OCI-LY1 (cell line): ENCODE data around the gene CCDC63.

Experiments
- H2AFZ ChIP-seq: fragments of 200-600 bp; sonication (generic), shearing (Covaris generic); 2 replicates; pipeline ENCODE4 v1.6.0; 2014; ENCODE audit warnings: antibody characterized with exemption, mild to moderate bottlenecking, low read length
- H3F3A ChIP-seq: fragments of 200-600 bp; sonication (generic), shearing (Covaris generic); 2 replicates; pipeline ENCODE4 v1.6.0; 2014; ENCODE audit warnings: mild to moderate bottlenecking, antibody characterized with exemption, low read length, moderate library complexity; ENCODE audit not compliant: insufficient read depth
- H3K27ac ChIP-seq: fragments of 200-600 bp; sonication (generic); 2 replicates; pipeline ENCODE4 v1.5.1; 2014; ENCODE audit warnings: low read length, mixed run types, mild to moderate bottlenecking, low read depth; ENCODE audit not compliant: poor library complexity, severe bottlenecking
- H3K27me3 ChIP-seq: fragments of 200-600 bp; sonication (generic); 2 replicates; pipeline ENCODE4 v1.6.0; 2014; ENCODE audit warnings: antibody characterized with exemption, mild to moderate bottlenecking, low read length, moderate library complexity; ENCODE audit not compliant: insufficient read depth
- H3K36me3 ChIP-seq: fragments of 200-600 bp; sonication (generic); 2 replicates; pipeline ENCODE4 v1.6.1; 2014; ENCODE audit warnings: mild to moderate bottlenecking, antibody characterized with exemption, low read length, moderate library complexity, mixed read lengths; ENCODE audit not compliant: insufficient read depth
- H3K4me1 ChIP-seq: fragments of 200-600 bp; sonication (generic); 2 replicates; pipeline ENCODE4 v1.5.1; 2014; ENCODE audit warnings: mild to moderate bottlenecking, low read length, moderate library complexity; ENCODE audit not compliant: insufficient read depth, severe bottlenecking
- H3K4me2 ChIP-seq: fragments of 200-600 bp; sonication (generic), shearing (Covaris generic); 2 replicates; pipeline ENCODE4 v1.6.1; 2014; ENCODE audit warnings: low read length
- H3K4me3 ChIP-seq: fragments of 200-600 bp; sonication (generic); 2 replicates; pipeline ENCODE4 v1.5.1; 2014; ENCODE audit warnings: low read length, low read depth, mild to moderate bottlenecking, mixed read lengths; ENCODE audit not compliant: poor library complexity, severe bottlenecking
- H3K79me2 ChIP-seq: fragments of 200-600 bp; shearing (Covaris generic); 2 replicates; pipeline ENCODE4 v1.6.1; 2016; ENCODE audit warnings: mixed run types, low read length, mixed read lengths; ENCODE audit not compliant: insufficient read depth
- H3K9ac ChIP-seq: fragments of 200-600 bp; sonication (generic), shearing (Covaris generic); 2 replicates; pipeline ENCODE4 v1.6.1; 2014; ENCODE audit warnings: mild to moderate bottlenecking, low read length, mixed read lengths
- H3K9me2 ChIP-seq: fragments of 200-600 bp; sonication (generic), shearing (Covaris generic); 2 replicates; pipeline ENCODE4 v1.6.1; 2014; ENCODE audit warnings: low read depth, mild to moderate bottlenecking, low read length, mixed read lengths
- H3K9me3 ChIP-seq: fragments of 200-600 bp; shearing (Covaris generic); 2 replicates; pipeline ENCODE4 v1.6.1; 2014; ENCODE audit warnings: low read length, mixed read lengths
- H4K20me1 ChIP-seq: fragments of 200-600 bp; sonication (generic), shearing (Covaris generic); 2 replicates; pipeline ENCODE4 v1.6.0; 2016; ENCODE audit warnings: mild to moderate bottlenecking, low read length; ENCODE audit not compliant: insufficient read depth
- CTCF ChIP-seq: fragments of 200-600 bp; sonication (generic), shearing (Covaris generic); IDR thresholded peaks from 2 replicates; pipeline ENCODE4 v1.5.1; 2017; ENCODE audit warnings: mild to moderate bottlenecking, antibody characterized with exemption, low read length, moderate library complexity, mixed read lengths
- EZH2 ChIP-seq: fragments of 200-600 bp; sonication (generic), shearing (Covaris generic); IDR thresholded peaks from 2 replicates; pipeline ENCODE4 v1.8.0; 2017; ENCODE audit warnings: borderline replicate concordance, mixed run types, mild to moderate bottlenecking, antibody characterized with exemption, low read length, moderate library complexity, mixed read lengths

The CCDC63 gene

DNA sequence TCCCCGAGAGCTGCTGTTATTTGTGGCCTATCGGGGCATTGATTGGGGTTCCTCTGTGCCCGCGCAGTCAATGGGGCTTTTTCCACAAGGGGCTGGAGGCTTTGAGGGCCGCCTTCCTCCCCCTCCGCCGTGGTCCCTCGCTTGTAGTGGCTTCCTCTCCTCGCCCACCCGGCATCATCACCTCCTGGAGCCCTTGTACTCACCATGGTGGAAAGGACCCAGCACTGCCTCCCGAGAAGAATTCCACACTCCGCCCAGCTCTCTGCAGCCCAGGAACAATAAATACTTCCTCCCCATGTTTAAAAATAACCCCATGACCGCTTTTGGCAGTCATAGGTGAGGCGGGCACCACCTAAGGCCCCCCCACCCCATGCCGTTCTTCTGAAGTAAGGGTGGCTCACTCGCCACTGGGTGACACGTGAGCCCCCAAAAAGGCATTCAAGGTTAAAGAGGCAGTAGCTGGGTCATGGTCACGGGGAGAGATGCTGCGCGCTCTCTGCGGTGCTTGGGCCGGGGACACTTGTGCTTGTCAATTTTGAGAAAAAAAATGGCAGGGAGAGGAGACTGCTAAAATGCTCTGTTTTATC, 73.6 kb downstream of the CCDC63 start, which contains the start of gene MYL2:
TSS of gene MYL2 (minus strand) at position 256 of the 587 bp plus-strand sequence. CDS start at position 206, 50 bp downstream.
- H3K9ac ChIP-seq, result no peak within 1 kb of the TSS
- no peaks in the 10 kb centered on the region for H4K20me1 ChIP-seq
- H3K9me3 ChIP-seq, result no peaks in the 10 kb centered on the region
- no peaks in the 10 kb centered on the region for H3K9me2 ChIP-seq
- H3K4me3 ChIP-seq, result no peak within 1 kb of the TSS
- H3K27ac ChIP-seq, result no peak within 1 kb of the TSS
- H3K4me2 ChIP-seq, result no peak within 1 kb of the TSS
- H3F3A ChIP-seq, result no peaks in the 10 kb centered on the region
- H2AFZ ChIP-seq, result no peak within 1 kb of the TSS
- H3K27me3 ChIP-seq, result no peaks in the 10 kb centered on the region
- TF ChIP-seq CTCF (no peak), EZH2 (no peak)
- no peaks in the 10 kb centered on the region for H3K36me3 ChIP-seq
- H3K79me2 ChIP-seq, result no peaks in the 10 kb centered on the region
- H3K4me1 ChIP-seq, result no peaks in the 10 kb centered on the region

DNA sequence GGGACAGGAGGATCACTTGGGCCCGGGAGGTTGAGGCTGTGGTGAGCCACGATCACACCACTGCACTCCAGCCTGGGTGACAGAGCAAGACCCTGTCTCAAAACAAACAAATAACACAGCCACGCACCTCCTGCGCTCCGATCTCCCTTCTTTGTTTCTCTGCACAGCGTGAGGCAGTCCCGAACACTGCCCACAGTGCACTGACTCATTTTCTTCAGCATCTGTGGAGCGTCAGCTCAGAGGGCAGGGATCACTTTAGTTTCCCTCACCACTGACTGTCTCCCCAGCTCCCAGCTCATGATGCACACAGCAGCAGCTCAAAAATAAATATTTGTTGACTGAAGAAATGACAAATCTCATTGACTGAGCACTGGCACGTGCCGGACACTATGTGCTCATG, 74.5 kb downstream of the CCDC63 start:
- no peaks in the 10 kb centered on the region for H3K9me2 ChIP-seq
- H3K9me3 ChIP-seq, result no peaks in the 10 kb centered on the region
- no peak overlapping the region for H3K4me2 ChIP-seq
- no peak overlapping the region for H3K4me3 ChIP-seq
- no peak overlapping the region for H3K27ac ChIP-seq
- H3K9ac ChIP-seq, result no peak overlapping the region
- H3K4me1 ChIP-seq, result no peaks in the 10 kb centered on the region
- H4K20me1 ChIP-seq, result no peaks in the 10 kb centered on the region
- H3F3A ChIP-seq, result no peaks in the 10 kb centered on the region
- H3K27me3 ChIP-seq, result no peaks in the 10 kb centered on the region
- no peaks in the 10 kb centered on the region for H3K79me2 ChIP-seq
- H3K36me3 ChIP-seq, result no peaks in the 10 kb centered on the region
- TF ChIP-seq CTCF, result no peak
- no peak for TF ChIP-seq EZH2
- no peak overlapping the region for H2AFZ ChIP-seq

GRCh38 chr12:110922652-110923051, 75.9 kb downstream of the CCDC63 start:
- no peak for TF ChIP-seq EZH2
- TF ChIP-seq CTCF, result no peak
- H3K9me2 ChIP-seq, result no peaks in the 10 kb centered on the region
- H3K27ac ChIP-seq, result no peak overlapping the region

More at GRCh38 chr12:110922652-110923051, 75.9 kb downstream of the CCDC63 start:
- Histone ChIP-seq H3F3A (no peaks in the 10 kb centered on the region), H3K4me3 (no peak overlapping the region), H3K36me3 (no peaks in the 10 kb centered on the region), H2AFZ (no peak overlapping the region), H3K4me1 (no peaks in the 10 kb centered on the region), H3K9ac (no peak overlapping the region), H4K20me1 (no peaks in the 10 kb centered on the region), H3K27me3 (no peaks in the 10 kb centered on the region), H3K9me3 (no peaks in the 10 kb centered on the region), H3K79me2 (no peaks in the 10 kb centered on the region), H3K4me2 (no peak overlapping the region)
